ENCODE data around the gene EMC8.
"Not testable (repeated sequence)": the region's sequence is repeated elsewhere in the genome, so short reads cannot be mapped to it uniquely, and the experiment has no call there.

The EMC8 gene

GRCh38 chr16:85812811-85813700 is 13.7 kb upstream of the EMC8 start:
- Histone ChIP-seq H3K27me3 (ENCODE audit: control insufficient read depth in 1 of 2, insufficient read depth in 2 of 2, low read length in 2 of 2) (peaks cover 2 to 8% of the 10 kb centered on the region in 2 donors), H3K4me3 (ENCODE audit: low read length in 2 of 2) (no peak overlapping the region), H3K27ac (ENCODE audit: low read length) (no peak overlapping the region), H3K9me3 (ENCODE audit: control insufficient read depth in 2 of 2, low read length in 2 of 2) (no peaks in the 10 kb centered on the region), H3K36me3 (ENCODE audit: control insufficient read depth in 2 of 2, insufficient read depth in 2 of 2, low read length in 2 of 2) (no peaks in the 10 kb centered on the region), H3K4me1 (ENCODE audit: control insufficient read depth, insufficient read depth, low read length) (no peaks in the 10 kb centered on the region), H3K9ac (ENCODE audit: low read length in 2 of 2) (no peak overlapping the region)

GRCh38 chr16:85812031-85812807 is 12.9 kb upstream of the EMC8 start:
- Histone ChIP-seq H3K27me3 (ENCODE audit: control insufficient read depth in 1 of 2, insufficient read depth in 2 of 2, low read length in 2 of 2) (peaks cover 2 to 8% of the 10 kb centered on the region in 2 donors), H3K36me3 (ENCODE audit: control insufficient read depth in 2 of 2, insufficient read depth in 2 of 2, low read length in 2 of 2) (no peaks in the 10 kb centered on the region), H3K9ac (ENCODE audit: low read length in 2 of 2) (no peak overlapping the region), H3K4me1 (ENCODE audit: control insufficient read depth, insufficient read depth, low read length) (no peaks in the 10 kb centered on the region), H3K27ac (ENCODE audit: low read length) (no peak overlapping the region), H3K4me3 (ENCODE audit: low read length in 2 of 2) (no peak overlapping the region), H3K9me3 (ENCODE audit: control insufficient read depth in 2 of 2, low read length in 2 of 2) (no peaks in the 10 kb centered on the region)

- H3K27ac ChIP-seq (ENCODE audit: low read length): no peak overlapping the region
- no peaks in the 10 kb centered on the region for H3K9me3 ChIP-seq (ENCODE audit: control insufficient read depth in 2 of 2, low read length in 2 of 2)
- H3K36me3 ChIP-seq (ENCODE audit: control insufficient read depth in 2 of 2, insufficient read depth in 2 of 2, low read length in 2 of 2): peaks cover 10 to 11% of the 10 kb centered on the region in 2 donors
- H3K9ac ChIP-seq (ENCODE audit: low read length in 2 of 2): no peak overlapping the region
- peaks cover 2 to 8% of the 10 kb centered on the region in 2 donors for H3K27me3 ChIP-seq (ENCODE audit: control insufficient read depth in 1 of 2, insufficient read depth in 2 of 2, low read length in 2 of 2)
- H3K4me1 ChIP-seq (ENCODE audit: control insufficient read depth, insufficient read depth, low read length): no peaks in the 10 kb centered on the region
- no peak overlapping the region for H3K4me3 ChIP-seq (ENCODE audit: low read length in 2 of 2)
These were observed 11.4 kb upstream of the EMC8 start for GRCh38 chr16:85810742-85811115.

GRCh38 chr16:85810097-85810741 is 10.9 kb upstream of the EMC8 start:
- no peaks in the 10 kb centered on the region for H3K4me1 ChIP-seq (ENCODE audit: control insufficient read depth, insufficient read depth, low read length)
- peaks cover 2 to 8% of the 10 kb centered on the region in 2 donors for H3K27me3 ChIP-seq (ENCODE audit: control insufficient read depth in 1 of 2, insufficient read depth in 2 of 2, low read length in 2 of 2)
- H3K9ac ChIP-seq (ENCODE audit: low read length in 2 of 2): no peak overlapping the region
- H3K36me3 ChIP-seq (ENCODE audit: control insufficient read depth in 2 of 2, insufficient read depth in 2 of 2, low read length in 2 of 2): peaks cover 15 to 16% of the 10 kb centered on the region in 2 donors
- no peaks in the 10 kb centered on the region for H3K9me3 ChIP-seq (ENCODE audit: control insufficient read depth in 2 of 2, low read length in 2 of 2)
- no peak overlapping the region for H3K27ac ChIP-seq (ENCODE audit: low read length)
- no peak overlapping the region for H3K4me3 ChIP-seq (ENCODE audit: low read length in 2 of 2)

GRCh38 chr16:85809645-85810044 is 10.3 kb upstream of the EMC8 start:
- H3K27ac ChIP-seq (ENCODE audit: low read length): no peak overlapping the region
- no peaks in the 10 kb centered on the region for H3K9me3 ChIP-seq (ENCODE audit: control insufficient read depth in 2 of 2, low read length in 2 of 2)
- peaks cover 21 to 22% of the 10 kb centered on the region in 2 donors for H3K36me3 ChIP-seq (ENCODE audit: control insufficient read depth in 2 of 2, insufficient read depth in 2 of 2, low read length in 2 of 2)
- H3K9ac ChIP-seq (ENCODE audit: low read length in 2 of 2): no peak overlapping the region
- peaks cover 2 to 8% of the 10 kb centered on the region in 2 donors for H3K27me3 ChIP-seq (ENCODE audit: control insufficient read depth in 1 of 2, insufficient read depth in 2 of 2, low read length in 2 of 2)
- no peak overlapping the region for H3K4me3 ChIP-seq (ENCODE audit: low read length in 2 of 2)
- no peaks in the 10 kb centered on the region for H3K4me1 ChIP-seq (ENCODE audit: control insufficient read depth, insufficient read depth, low read length)

GRCh38 chr16:85808926-85809325 is 9.6 kb upstream of the EMC8 start:
- Histone ChIP-seq H3K27me3 (ENCODE audit: control insufficient read depth in 1 of 2, insufficient read depth in 2 of 2, low read length in 2 of 2) (peaks cover 2 to 8% of the 10 kb centered on the region in 2 donors), H3K36me3 (ENCODE audit: control insufficient read depth in 2 of 2, insufficient read depth in 2 of 2, low read length in 2 of 2) (peaks cover 23 to 26% of the 10 kb centered on the region in 2 donors), H3K27ac (ENCODE audit: low read length) (no peak overlapping the region), H3K4me1 (ENCODE audit: control insufficient read depth, insufficient read depth, low read length) (no peaks in the 10 kb centered on the region), H3K9ac (ENCODE audit: low read length in 2 of 2) (no peak overlapping the region), H3K4me3 (ENCODE audit: low read length in 2 of 2) (no peak overlapping the region), H3K9me3 (ENCODE audit: control insufficient read depth in 2 of 2, low read length in 2 of 2) (no peaks in the 10 kb centered on the region)

- H3K9ac ChIP-seq (ENCODE audit: low read length in 2 of 2); H3K27me3 ChIP-seq (ENCODE audit: control insufficient read depth in 1 of 2, insufficient read depth in 2 of 2, low read length in 2 of 2); H3K27ac ChIP-seq (ENCODE audit: low read length); H3K9me3 ChIP-seq (ENCODE audit: control insufficient read depth in 2 of 2, low read length in 2 of 2); H3K4me1 ChIP-seq (ENCODE audit: control insufficient read depth, insufficient read depth, low read length); H3K4me3 ChIP-seq (ENCODE audit: low read length in 2 of 2): not testable (repeated sequence)
- H3K36me3 ChIP-seq (ENCODE audit: control insufficient read depth in 2 of 2, insufficient read depth in 2 of 2, low read length in 2 of 2): peaks cover 31 to 33% of the 10 kb centered on the region in 2 donors
These were observed 8.8 kb upstream of the EMC8 start for GRCh38 chr16:85808104-85808503.

GRCh38 chr16:85807340-85807739 is 8.0 kb upstream of the EMC8 start:
- H3K36me3 ChIP-seq (ENCODE audit: control insufficient read depth in 2 of 2, insufficient read depth in 2 of 2, low read length in 2 of 2): peaks cover 37 to 40% of the 10 kb centered on the region in 2 donors
- H3K4me3 ChIP-seq (ENCODE audit: low read length in 2 of 2); H3K27me3 ChIP-seq (ENCODE audit: control insufficient read depth in 1 of 2, insufficient read depth in 2 of 2, low read length in 2 of 2); H3K27ac ChIP-seq (ENCODE audit: low read length); H3K4me1 ChIP-seq (ENCODE audit: control insufficient read depth, insufficient read depth, low read length); H3K9ac ChIP-seq (ENCODE audit: low read length in 2 of 2); H3K9me3 ChIP-seq (ENCODE audit: control insufficient read depth in 2 of 2, low read length in 2 of 2): not testable (repeated sequence)

- H3K4me1 ChIP-seq (ENCODE audit: control insufficient read depth, insufficient read depth, low read length): peaks cover 2% of the 10 kb centered on the region
- H3K27me3 ChIP-seq (ENCODE audit: control insufficient read depth in 1 of 2, insufficient read depth in 2 of 2, low read length in 2 of 2): no peaks in the 10 kb centered on the region
- H3K36me3 ChIP-seq (ENCODE audit: control insufficient read depth in 2 of 2, insufficient read depth in 2 of 2, low read length in 2 of 2): peaks cover 44 to 48% of the 10 kb centered on the region in 2 donors
- no peak overlapping the region for H3K9ac ChIP-seq (ENCODE audit: low read length in 2 of 2)
- H3K4me3 ChIP-seq (ENCODE audit: low read length in 2 of 2): no peak overlapping the region
- no peaks in the 10 kb centered on the region for H3K9me3 ChIP-seq (ENCODE audit: control insufficient read depth in 2 of 2, low read length in 2 of 2)
- no peak overlapping the region for H3K27ac ChIP-seq (ENCODE audit: low read length)
These were observed 7.2 kb upstream of the EMC8 start for GRCh38 chr16:85806539-85806938.

- Histone ChIP-seq H3K9me3 (ENCODE audit: control insufficient read depth in 2 of 2, low read length in 2 of 2) (no peaks in the 10 kb centered on the region), H3K4me1 (ENCODE audit: control insufficient read depth, insufficient read depth, low read length) (peaks cover 12% of the 10 kb centered on the region), H3K4me3 (ENCODE audit: low read length in 2 of 2) (no peak overlapping the region), H3K36me3 (ENCODE audit: control insufficient read depth in 2 of 2, insufficient read depth in 2 of 2, low read length in 2 of 2) (peaks cover 45 to 50% of the 10 kb centered on the region in 2 donors), H3K27ac (ENCODE audit: low read length) (no peak overlapping the region), H3K27me3 (ENCODE audit: control insufficient read depth in 1 of 2, insufficient read depth in 2 of 2, low read length in 2 of 2) (no peaks in the 10 kb centered on the region), H3K9ac (ENCODE audit: low read length in 2 of 2) (no peak overlapping the region)
These were observed 6.2 kb upstream of the EMC8 start for GRCh38 chr16:85805442-85806045.

All from stomach smooth muscle (tissue), 2 donors.